ENCODE measurements around the gene SNAI3. TPM values are rescaled to one million over a fixed set of nuclear protein-coding genes. Genes with fewer than 3 reads are reported as not detected.

SNAI3 gene
- total and polyA plus RNA-seq, 2 of the 8 experiments (the other 6 are each of a cell fraction or from before 2014, with no cell fraction given): 8.5 to 13.3 TPM

DNA sequence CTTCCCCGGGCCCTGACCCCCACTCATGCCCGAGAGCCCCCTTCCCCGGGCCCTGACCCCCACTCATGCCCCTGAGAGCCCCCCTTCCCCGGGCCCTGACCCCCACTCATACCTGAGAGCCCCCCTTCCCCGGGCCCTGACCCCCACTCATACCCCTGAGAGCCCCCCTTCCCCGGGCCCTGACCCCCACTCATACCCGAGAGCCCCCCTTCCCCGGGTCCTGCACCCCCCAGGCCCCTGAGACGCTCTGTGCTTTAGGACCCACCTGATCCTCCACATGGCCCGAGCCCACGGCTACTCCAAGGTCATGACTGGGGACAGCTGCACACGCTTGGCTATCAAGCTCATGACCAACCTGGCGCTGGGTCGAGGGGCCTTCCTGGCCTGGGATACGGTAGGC, 26.7 kb upstream of the SNAI3 start:
- Histone ChIP-seq H3K4ac (replicated peaks; ENCODE audit: insufficient read length, low read depth, low read length) (no peak overlapping the region), H4K5ac (ENCODE audit: insufficient read length, low read depth, low read length) (no peak overlapping the region), H2AK5ac (ENCODE audit: low read depth, low read length) (no peak overlapping the region), H2AFZ (ENCODE audit: low read length) (no peak overlapping the region), H3K9me3 (ENCODE audit: insufficient read depth in 2 of 2, low read depth in 1 of 2, low read length in 1 of 2) (no peaks in the 10 kb centered on the region), H3K9ac (replicated peaks in 1 of 4; ENCODE audit: extremely low read depth in 1 of 4, low read depth in 3 of 4, low read length in 3 of 4) (no peak overlapping the region), H3K23me2 (ENCODE audit: low read depth, low read length) (no peaks in the 10 kb centered on the region), H3K4me1 (replicated peaks in 1 of 4; ENCODE audit: control insufficient read depth in 3 of 4, insufficient read depth in 4 of 4, low read length in 3 of 4) (peaks cover 0 to 3% (median 0%) of the 10 kb centered on the region in 4 experiments; a peak in 1 of 7 replicates), H4K20me1 (replicated peaks in 1 of 2; ENCODE audit: control insufficient read depth in 1 of 2, insufficient read depth in 2 of 2, low read length in 2 of 2) (peaks cover 6 to 12% of the 10 kb centered on the region in 2 experiments), H3K27me3 (replicated peaks in 1 of 4; ENCODE audit: control insufficient read depth in 3 of 4, extremely low read depth in 1 of 4, insufficient read depth in 3 of 4, low read length in 3 of 4) (no peaks in the 10 kb centered on the region), H3K79me1 (ENCODE audit: low read depth, low read length) (peaks cover 10% of the 10 kb centered on the region), H2BK15ac (ENCODE audit: low read length) (no peak overlapping the region), H3K14ac (ENCODE audit: insufficient read length) (no peak overlapping the region), H4K8ac (ENCODE audit: extremely low read depth, insufficient read depth, low read length) (no peak overlapping the region; the same call in 1 of the 2 replicates), H4K91ac (replicated peaks; ENCODE audit: insufficient read length, low read length) (no peak overlapping the region), H3K56ac (replicated peaks; ENCODE audit: insufficient read length, low read depth, low read length) (no peak overlapping the region), H3K36me3 (ENCODE audit: control insufficient read depth in 2 of 4, insufficient read depth in 4 of 4, low read length in 3 of 4) (peaks cover 4 to 31% (median 18%) of the 10 kb centered on the region in 4 experiments; a peak in 5 of 8 replicates), H2BK120ac (replicated peaks; ENCODE audit: low read depth, low read length) (no peak overlapping the region), H2BK5ac (ENCODE audit: low read depth, low read length) (no peak overlapping the region), H3K4me3 (ENCODE audit: extremely low read depth in 1 of 4, insufficient read depth in 2 of 4, low read depth in 3 of 4, low read length in 4 of 4) (no peak overlapping the region), H3K18ac (ENCODE audit: extremely low read depth, low read length) (no peak overlapping the region), H3K27ac (ENCODE audit: low read depth, low read length) (no peak overlapping the region), H2BK12ac (ENCODE audit: low read depth, low read length) (no peak overlapping the region), H3K4me2 (ENCODE audit: insufficient read depth in 1 of 2, low read depth in 2 of 2, low read length in 2 of 2) (no peak overlapping the region), H3K23ac (ENCODE audit: insufficient read length) (no peak overlapping the region), H2BK20ac (ENCODE audit: low read length) (no peak overlapping the region), H3K79me2 (ENCODE audit: control insufficient read depth in 1 of 2, insufficient read depth in 2 of 2, low read length in 2 of 2) (peaks cover 0 to 7% of the 10 kb centered on the region in 2 experiments; a peak in 1 of 4 replicates)
- ChIA-PET CTCF (ENCODE audit: partially characterized antibody) (interaction anchor here (0.6 to 6.3 kb wide), 3 partner anchors 23 to 227 kb away, joined by 3 to 33 read pairs (median 4); no protein-coding TSS in a partner anchor), POLR2A (ENCODE audit: partially characterized antibody) (interaction anchor here (0.5 to 1.2 kb wide), 2 partner anchors 30 to 98 kb away, joined by 3 to 4 read pairs; no protein-coding TSS in a partner anchor)
- 84% methylated on average over 7 of the region's 15 CpGs; no CpG with 5 or more reads in 1 of the 2 experiments for WGBS, 2 experiments (ENCODE audit: extremely low coverage in 1 of 2, insufficient coverage in 1 of 2, insufficient read length in 1 of 2, insufficient replicate concordance in 2 of 2, low coverage in 1 of 2, low lambda C conversion rate in 2 of 2, missing lambda C conversion rate in 1 of 2)
- DNase-seq (ENCODE audit: low read depth in 1 of 2, low spot score in 2 of 2) (no peak), FAIRE-seq (no peak)
- TF ChIP-seq NANOG (IDR thresholded peaks at IDR 0.05; ENCODE audit: insufficient read depth, low read depth, low read length, poor library complexity, severe bottlenecking): no peak
- TF ChIP-seq SP1 (IDR thresholded peaks at IDR 0.05; ENCODE audit: low read depth, low read length): no peak
- TF ChIP-seq POLR2AphosphoS5 (IDR thresholded peaks at IDR 0.05; ENCODE audit: low read depth, low read length): no peak
- TF ChIP-seq, protein P1, sequence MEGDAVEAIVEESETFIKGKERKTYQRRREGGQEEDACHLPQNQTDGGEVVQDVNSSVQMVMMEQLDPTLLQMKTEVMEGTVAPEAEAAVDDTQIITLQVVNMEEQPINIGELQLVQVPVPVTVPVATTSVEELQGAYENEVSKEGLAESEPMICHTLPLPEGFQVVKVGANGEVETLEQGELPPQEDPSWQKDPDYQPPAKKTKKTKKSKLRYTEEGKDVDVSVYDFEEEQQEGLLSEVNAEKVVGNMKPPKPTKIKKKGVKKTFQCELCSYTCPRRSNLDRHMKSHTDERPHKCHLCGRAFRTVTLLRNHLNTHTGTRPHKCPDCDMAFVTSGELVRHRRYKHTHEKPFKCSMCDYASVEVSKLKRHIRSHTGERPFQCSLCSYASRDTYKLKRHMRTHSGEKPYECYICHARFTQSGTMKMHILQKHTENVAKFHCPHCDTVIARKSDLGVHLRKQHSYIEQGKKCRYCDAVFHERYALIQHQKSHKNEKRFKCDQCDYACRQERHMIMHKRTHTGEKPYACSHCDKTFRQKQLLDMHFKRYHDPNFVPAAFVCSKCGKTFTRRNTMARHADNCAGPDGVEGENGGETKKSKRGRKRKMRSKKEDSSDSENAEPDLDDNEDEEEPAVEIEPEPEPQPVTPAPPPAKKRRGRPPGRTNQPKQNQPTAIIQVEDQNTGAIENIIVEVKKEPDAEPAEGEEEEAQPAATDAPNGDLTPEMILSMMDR (IDR thresholded peaks at IDR 0.05; ENCODE audit: control extremely low read depth in 1 of 3, insufficient read depth in 1 of 3, low read depth in 1 of 3, low read length in 3 of 3): no peak
- no peak for TF ChIP-seq GTF2F1 (IDR thresholded peaks at IDR 0.05; ENCODE audit: borderline replicate concordance, low read depth, low read length)
- no peak for TF ChIP-seq ASH2L (IDR thresholded peaks at IDR 0.05; ENCODE audit: low read length)
- TF ChIP-seq EZH2 (IDR thresholded peaks at IDR 0.05; ENCODE audit: low read depth, low read length, severe bottlenecking): no peak
- TF ChIP-seq SIX5 (IDR thresholded peaks at IDR 0.05; ENCODE audit: low read depth, low read length): no peak
- TF ChIP-seq EGR1 (IDR thresholded peaks at IDR 0.05; ENCODE audit: borderline replicate concordance, low read depth, low read length): no peak
- no peak for TF ChIP-seq TAF7 (optimal IDR thresholded peaks at IDR 0.05; ENCODE audit: borderline replicate concordance, low read depth, low read length)

Measured in H1 (cell line).